Breast epithelium (tissue), 3 donors: ENCODE results near the gene OR10G7.

Experiments used
- POLR2A ChIP-seq: fragments of 450-650 bp; IDR thresholded peaks from one replicate; pipeline ENCODE4 v1.6.1; 2016; ENCODE audit warnings: antibody characterized with exemption, mild to moderate bottlenecking, moderate library complexity
- TF ChIP-seq, protein P1 (sequence below), 3 donors: fragments of 450-650 bp; IDR thresholded peaks; one replicate each; pipeline ENCODE4 v1.5.1; 2016 to 2017; ENCODE audit warnings: antibody characterized with exemption in 3 of 3, mild to moderate bottlenecking in 3 of 3, moderate library complexity in 3 of 3

DNA sequence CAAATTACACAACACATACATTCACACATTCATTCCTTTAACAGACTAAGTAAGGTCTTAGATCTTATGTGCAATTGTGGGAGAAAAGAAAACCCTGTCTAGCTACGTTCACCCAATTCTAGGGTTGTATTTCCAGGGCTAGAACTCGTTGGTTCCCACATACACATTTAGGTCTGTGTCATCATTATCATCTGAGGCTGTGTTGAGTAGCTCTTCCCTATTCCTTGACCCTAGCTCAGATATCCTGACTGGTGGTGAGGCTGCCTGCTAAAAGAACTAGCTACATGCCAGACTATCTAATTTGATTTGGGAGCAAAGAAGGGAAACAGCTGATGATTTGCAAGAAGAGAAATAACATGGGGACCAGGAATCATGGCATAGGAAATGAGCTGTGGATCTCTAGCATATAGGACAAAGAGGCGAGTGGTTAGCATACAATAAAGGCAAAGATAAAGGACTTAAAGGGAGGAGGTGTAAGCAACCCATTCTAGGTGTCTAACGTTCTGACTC is 27.5 kb upstream of the OR10G7 start:
- TF ChIP-seq POLR2A = no peak
- TF ChIP-seq, protein P1, sequence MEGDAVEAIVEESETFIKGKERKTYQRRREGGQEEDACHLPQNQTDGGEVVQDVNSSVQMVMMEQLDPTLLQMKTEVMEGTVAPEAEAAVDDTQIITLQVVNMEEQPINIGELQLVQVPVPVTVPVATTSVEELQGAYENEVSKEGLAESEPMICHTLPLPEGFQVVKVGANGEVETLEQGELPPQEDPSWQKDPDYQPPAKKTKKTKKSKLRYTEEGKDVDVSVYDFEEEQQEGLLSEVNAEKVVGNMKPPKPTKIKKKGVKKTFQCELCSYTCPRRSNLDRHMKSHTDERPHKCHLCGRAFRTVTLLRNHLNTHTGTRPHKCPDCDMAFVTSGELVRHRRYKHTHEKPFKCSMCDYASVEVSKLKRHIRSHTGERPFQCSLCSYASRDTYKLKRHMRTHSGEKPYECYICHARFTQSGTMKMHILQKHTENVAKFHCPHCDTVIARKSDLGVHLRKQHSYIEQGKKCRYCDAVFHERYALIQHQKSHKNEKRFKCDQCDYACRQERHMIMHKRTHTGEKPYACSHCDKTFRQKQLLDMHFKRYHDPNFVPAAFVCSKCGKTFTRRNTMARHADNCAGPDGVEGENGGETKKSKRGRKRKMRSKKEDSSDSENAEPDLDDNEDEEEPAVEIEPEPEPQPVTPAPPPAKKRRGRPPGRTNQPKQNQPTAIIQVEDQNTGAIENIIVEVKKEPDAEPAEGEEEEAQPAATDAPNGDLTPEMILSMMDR (IDR thresholded peaks at IDR 0.05) = no peak
